ENCODE results near the gene CDCA5. TPM values are rescaled to one million over a fixed set of nuclear protein-coding genes. Genes with fewer than 3 reads are reported as not detected.

CDCA5 gene
- 0.43 and 1.7 TPM in 2 replicates for total RNA-seq

DNA sequence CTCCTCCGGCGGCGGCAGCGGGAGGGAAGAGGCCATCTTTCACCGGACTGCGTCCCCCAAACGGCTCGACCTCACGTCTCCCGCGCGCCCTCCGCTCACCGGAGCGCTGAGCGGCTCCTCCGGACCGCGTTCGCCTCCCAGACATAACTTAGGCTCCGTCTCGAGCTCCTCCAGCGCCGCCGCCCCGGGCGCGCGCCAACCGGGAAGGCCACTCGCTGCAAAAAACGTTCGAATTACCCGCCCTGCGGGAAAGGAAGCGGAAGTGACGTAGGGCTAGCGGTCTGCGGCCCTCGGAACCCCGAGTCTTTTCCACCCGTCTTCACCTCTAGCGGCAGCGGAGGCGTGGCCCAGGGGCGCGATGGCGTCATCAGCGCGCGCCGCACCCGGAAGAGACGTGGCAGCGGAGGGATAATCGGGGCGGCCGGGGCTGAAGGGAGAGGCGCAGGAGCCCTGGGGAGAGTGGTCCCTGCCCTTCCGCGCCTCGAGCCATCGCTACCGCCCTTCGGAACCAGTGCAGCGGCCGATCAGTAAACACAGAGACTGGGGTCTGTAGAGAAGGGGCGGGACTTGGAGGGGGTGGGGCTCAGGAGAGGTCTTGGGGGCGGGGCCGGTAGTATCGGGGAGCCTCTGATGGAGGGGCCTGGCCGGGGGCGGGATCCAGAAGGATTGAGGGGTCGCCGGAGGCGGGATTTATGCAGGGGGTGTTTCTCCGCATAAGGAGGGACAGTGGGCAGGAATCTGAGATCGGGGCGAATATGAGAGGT, at the start of gene CDCA5, which contains the start of gene ZFPL1:
Gene CDCA5, minus strand, starts transcription at position 207 of the 764 bp plus-strand sequence. Its CDS starts 62 bp downstream, at position 145.
Gene ZFPL1, plus strand, starts transcription at position 389 of the 764 bp plus-strand sequence. CDS start 477 bp downstream, outside the sequence.

GRCh38 chr11:65121865-65122696, 38.2 kb upstream of the CDCA5 start, which contains the start of the genes FAU and MRPL49:
FAU (minus strand) TSS chr11:65122134; CDS start chr11:65121813, 321 bp downstream.
MRPL49 (plus strand) TSS chr11:65122321; CDS start chr11:65122347, 26 bp downstream.

GRCh38 chr11:65117206-65118096, 33.6 kb upstream of the CDCA5 start, which contains the start of gene ZNHIT2:
ZNHIT2 (minus strand) TSS chr11:65117701; CDS start chr11:65117653, 48 bp downstream.

DNA sequence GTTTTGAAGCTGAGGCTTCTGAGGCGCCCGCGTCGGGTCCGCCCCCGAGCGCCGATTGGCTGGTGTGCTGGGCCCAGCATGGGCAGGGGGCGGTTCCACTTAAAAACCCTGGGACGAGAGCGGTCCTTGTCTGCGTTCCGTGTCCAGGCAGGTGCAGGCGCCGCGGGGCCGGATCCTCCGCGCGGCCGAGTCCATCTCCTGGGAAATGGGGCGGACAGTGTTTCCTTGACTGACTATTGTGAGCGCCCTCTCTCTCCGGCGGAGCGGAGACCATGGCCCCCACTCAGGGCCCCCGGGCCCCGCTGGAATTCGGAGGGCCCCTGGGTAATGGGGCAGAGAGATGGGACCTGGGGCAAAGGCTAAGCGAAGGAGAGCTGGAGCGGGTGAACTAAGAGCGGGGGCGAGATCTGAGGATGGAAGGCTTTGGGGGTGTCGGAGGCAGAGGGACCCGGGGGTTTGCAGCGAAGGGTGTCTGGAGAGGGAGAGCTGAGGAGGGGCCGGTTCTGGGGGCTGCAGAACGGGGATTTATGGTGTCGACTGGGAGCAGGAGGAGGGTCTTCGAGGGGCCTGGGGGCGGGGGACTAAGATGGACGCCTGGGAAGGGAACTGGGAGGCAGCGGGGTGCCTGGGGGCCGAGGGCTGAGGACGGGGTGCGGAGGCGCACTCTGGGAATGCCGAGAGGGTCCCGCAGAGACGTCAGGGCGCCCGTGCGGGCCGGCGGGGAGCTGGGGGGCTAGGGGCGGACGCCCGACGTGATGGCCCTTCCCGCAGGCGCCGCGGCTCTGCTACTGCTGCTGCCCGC, 28.1 kb upstream of the CDCA5 start, which contains the start of gene TM7SF2:
Gene TM7SF2, plus strand, starts transcription at position 129 of the 802 bp plus-strand sequence. Its CDS starts 144 bp downstream, at position 273.

GRCh38 chr11:65095974-65096806, 12.3 kb upstream of the CDCA5 start, which contains the start of gene VPS51:
VPS51 (plus strand) TSS chr11:65096214; CDS start chr11:65096251, 37 bp downstream.

GRCh38 chr11:65058419-65059054, 25.3 kb downstream of the CDCA5 start, which contains the start of gene NAALADL1:
NAALADL1 (minus strand) TSS chr11:65058553; CDS start chr11:65058521, 32 bp downstream.

DNA sequence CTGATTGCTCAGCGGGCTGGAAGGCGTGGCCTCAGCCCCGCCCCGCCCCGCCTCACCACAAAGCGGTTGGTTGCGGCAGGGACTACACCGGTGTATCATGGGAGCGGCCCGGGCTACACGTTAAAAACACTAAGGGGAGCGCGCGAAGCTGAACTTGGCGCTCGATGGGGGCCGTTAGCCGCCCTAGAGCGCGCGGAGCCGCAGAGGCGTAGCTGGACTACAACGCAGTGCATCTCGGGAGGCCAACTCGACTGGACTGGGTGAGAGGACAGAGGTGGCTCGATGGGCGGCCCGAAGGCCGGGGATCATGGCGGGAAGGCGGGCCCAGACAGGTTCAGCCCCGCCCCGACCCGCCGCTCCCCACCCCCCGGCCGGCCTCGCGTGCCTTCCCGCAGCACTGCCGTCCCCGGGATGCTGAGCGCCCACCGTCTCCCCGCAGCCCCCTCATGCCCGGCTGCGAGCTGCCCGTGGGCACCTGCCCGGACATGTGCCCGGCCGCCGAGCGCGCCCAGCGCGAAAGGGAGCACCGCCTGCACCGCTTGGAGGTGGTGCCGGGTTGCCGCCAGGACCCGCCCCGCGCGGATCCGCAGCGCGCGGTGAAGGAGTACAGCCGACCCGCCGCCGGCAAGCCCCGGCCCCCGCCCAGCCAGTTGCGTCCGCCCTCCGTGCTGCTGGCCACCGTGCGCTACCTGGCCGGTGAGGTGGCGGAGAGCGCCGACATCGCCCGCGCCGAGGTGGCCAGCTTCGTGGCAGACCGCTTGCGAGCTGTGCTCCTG, 42.8 kb downstream of the CDCA5 start, which contains the start of gene SAC3D1:
Gene SAC3D1, plus strand, starts transcription at position 364 of the 776 bp plus-strand sequence. Its CDS starts 83 bp downstream, at position 447.

Other genes with a start within 250 kb of the CDCA5 start
- gene CDC42BPG, start 239.4 kb downstream of the CDCA5 start, total RNA-seq: 12.0 and 17.1 TPM in 2 replicates
- 41.6 and 107 TPM in 2 replicates for gene EHD1, start 205.4 kb downstream of the CDCA5 start, total RNA-seq
- 11.7 and 13.5 TPM in 2 replicates for gene ATG2A, start 166.8 kb downstream of the CDCA5 start, total RNA-seq
- 6.0 and 28.2 TPM in 2 replicates for gene PPP2R5B, start 159.4 kb downstream of the CDCA5 start, total RNA-seq
- gene GPHA2, start 148.1 kb downstream of the CDCA5 start, total RNA-seq: not detected in 2 replicates
- gene MAJIN, start 111.9 kb downstream of the CDCA5 start, total RNA-seq: not detected in 2 replicates
- 0.21 and 0.96 TPM in 2 replicates for gene BATF2, start 87.1 kb downstream of the CDCA5 start, total RNA-seq
- gene ARL2, start 69.9 kb downstream of the CDCA5 start, total RNA-seq: 76.9 and 109 TPM in 2 replicates
- gene SNX15, start 56.6 kb downstream of the CDCA5 start, total RNA-seq: 13.5 and 21.3 TPM in 2 replicates
- 9.9 and 14.5 TPM in 2 replicates for gene SAC3D1, start 42.8 kb downstream of the CDCA5 start, total RNA-seq
- 15.9 and 18.1 TPM in 2 replicates for gene NAALADL1, start 25.5 kb downstream of the CDCA5 start, total RNA-seq
- gene ZFPL1, start 182 bp upstream of the CDCA5 start, total RNA-seq: 33.0 and 41.2 TPM in 2 replicates
- 178 and 180 TPM in 2 replicates for gene VPS51, start 12.2 kb upstream of the CDCA5 start, total RNA-seq
- 30.6 and 40.3 TPM in 2 replicates for gene TM7SF2, start 27.8 kb upstream of the CDCA5 start, total RNA-seq
- gene ZNHIT2, start 33.7 kb upstream of the CDCA5 start, total RNA-seq: 21.2 and 22.6 TPM in 2 replicates
- 358 and 363 TPM in 2 replicates for gene FAU, start 38.1 kb upstream of the CDCA5 start, total RNA-seq
- gene MRPL49, start 38.3 kb upstream of the CDCA5 start, total RNA-seq: 42.0 and 48.9 TPM in 2 replicates
- gene SYVN1, start 50.5 kb upstream of the CDCA5 start, total RNA-seq: 10.0 and 19.0 TPM in 2 replicates
- not detected in 2 replicates for gene SPDYC, start 86.2 kb upstream of the CDCA5 start, total RNA-seq
- 219 and 240 TPM in 2 replicates for gene CAPN1, start 97.9 kb upstream of the CDCA5 start, total RNA-seq
- gene POLA2, start 177.9 kb upstream of the CDCA5 start, total RNA-seq: 2.2 and 3.0 TPM in 2 replicates
- 2.6 and 9.9 TPM in 2 replicates for gene CDC42EP2, start 230.8 kb upstream of the CDCA5 start, total RNA-seq
- 24.8 and 29.8 TPM in 2 replicates for gene DPF2, start 249.8 kb upstream of the CDCA5 start, total RNA-seq

Measured in tracheal epithelial cell (primary cell).